ENCODE measurements around the gene MYRF.

DNA sequence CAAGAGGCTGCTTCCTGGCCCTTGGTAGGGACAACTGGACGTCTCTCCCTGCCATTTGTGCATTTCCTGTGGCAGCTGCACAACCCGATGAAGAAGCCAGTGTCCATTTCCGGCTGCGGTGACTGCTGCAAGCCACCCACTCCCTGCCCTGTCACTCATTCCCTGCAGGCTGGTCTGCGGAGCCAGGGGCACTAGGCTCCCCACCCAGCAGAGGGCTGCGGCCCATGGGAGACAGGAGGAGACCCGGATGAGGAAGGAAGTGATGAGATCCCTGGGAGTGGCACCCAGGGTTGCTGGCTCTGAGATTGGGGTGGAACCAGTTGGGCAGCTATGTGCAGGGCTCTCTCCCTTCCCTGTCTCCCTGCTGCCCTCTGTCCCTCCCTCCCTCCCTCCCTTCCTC lies 10.0 kb upstream of the MYRF start:
- TF ChIP-seq, protein P1, sequence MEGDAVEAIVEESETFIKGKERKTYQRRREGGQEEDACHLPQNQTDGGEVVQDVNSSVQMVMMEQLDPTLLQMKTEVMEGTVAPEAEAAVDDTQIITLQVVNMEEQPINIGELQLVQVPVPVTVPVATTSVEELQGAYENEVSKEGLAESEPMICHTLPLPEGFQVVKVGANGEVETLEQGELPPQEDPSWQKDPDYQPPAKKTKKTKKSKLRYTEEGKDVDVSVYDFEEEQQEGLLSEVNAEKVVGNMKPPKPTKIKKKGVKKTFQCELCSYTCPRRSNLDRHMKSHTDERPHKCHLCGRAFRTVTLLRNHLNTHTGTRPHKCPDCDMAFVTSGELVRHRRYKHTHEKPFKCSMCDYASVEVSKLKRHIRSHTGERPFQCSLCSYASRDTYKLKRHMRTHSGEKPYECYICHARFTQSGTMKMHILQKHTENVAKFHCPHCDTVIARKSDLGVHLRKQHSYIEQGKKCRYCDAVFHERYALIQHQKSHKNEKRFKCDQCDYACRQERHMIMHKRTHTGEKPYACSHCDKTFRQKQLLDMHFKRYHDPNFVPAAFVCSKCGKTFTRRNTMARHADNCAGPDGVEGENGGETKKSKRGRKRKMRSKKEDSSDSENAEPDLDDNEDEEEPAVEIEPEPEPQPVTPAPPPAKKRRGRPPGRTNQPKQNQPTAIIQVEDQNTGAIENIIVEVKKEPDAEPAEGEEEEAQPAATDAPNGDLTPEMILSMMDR (conservative IDR thresholded peaks at IDR 0.05; ENCODE audit: low read depth, low read length) = no peak
- TF ChIP-seq POLR2A (IDR thresholded peaks at IDR 0.05; ENCODE audit: low read depth, low read length) (no peak), RAD21 (IDR thresholded peaks at IDR 0.05; ENCODE audit: low read length) (no peak), SMC3 (IDR thresholded peaks at IDR 0.05; ENCODE audit: low read depth, low read length) (no peak), RCOR1 (IDR thresholded peaks at IDR 0.05; ENCODE audit: insufficient replicate concordance, low read length) (no peak), BHLHE40 (IDR thresholded peaks at IDR 0.05; ENCODE audit: low read depth, low read length) (no peak), CEBPB (IDR thresholded peaks at IDR 0.05; ENCODE audit: low read depth, low read length) (no peak)
- TF ChIP-seq, protein P2, sequence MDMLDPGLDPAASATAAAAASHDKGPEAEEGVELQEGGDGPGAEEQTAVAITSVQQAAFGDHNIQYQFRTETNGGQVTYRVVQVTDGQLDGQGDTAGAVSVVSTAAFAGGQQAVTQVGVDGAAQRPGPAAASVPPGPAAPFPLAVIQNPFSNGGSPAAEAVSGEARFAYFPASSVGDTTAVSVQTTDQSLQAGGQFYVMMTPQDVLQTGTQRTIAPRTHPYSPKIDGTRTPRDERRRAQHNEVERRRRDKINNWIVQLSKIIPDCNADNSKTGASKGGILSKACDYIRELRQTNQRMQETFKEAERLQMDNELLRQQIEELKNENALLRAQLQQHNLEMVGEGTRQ (IDR thresholded peaks at IDR 0.05; ENCODE audit: low read depth, low read length) = no peak
- TF ChIP-seq, protein P3, sequence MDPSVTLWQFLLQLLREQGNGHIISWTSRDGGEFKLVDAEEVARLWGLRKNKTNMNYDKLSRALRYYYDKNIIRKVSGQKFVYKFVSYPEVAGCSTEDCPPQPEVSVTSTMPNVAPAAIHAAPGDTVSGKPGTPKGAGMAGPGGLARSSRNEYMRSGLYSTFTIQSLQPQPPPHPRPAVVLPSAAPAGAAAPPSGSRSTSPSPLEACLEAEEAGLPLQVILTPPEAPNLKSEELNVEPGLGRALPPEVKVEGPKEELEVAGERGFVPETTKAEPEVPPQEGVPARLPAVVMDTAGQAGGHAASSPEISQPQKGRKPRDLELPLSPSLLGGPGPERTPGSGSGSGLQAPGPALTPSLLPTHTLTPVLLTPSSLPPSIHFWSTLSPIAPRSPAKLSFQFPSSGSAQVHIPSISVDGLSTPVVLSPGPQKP (IDR thresholded peaks at IDR 0.05; ENCODE audit: borderline replicate concordance, low read depth, low read length) = no peak
